ENCODE measurements around the gene WDFY4. TPM values are rescaled to one million over a fixed set of nuclear protein-coding genes. Genes with fewer than 3 reads are reported as not detected.

The WDFY4 gene
- total and polyA plus RNA-seq, 2 of the 4 experiments (the other 2 are of a cell fraction), result not detected

GRCh38 chr10:48820699-48821098, 136.0 kb downstream of the WDFY4 start:
- intact Hi-C loops (cut with micrococcal nuclease), result no loop called here
- Histone ChIP-seq H2BK5ac (ENCODE audit: low read depth, low read length, poor library complexity, severe bottlenecking) (no peak overlapping the region), H3K27me3 (ENCODE audit: control insufficient read depth, insufficient read depth, low read length) (peaks cover 3% of the 10 kb centered on the region; the same call in 1 of the 2 replicates), H3K4me2 (ENCODE audit: low read depth, low read length) (no peak overlapping the region), H2BK120ac (ENCODE audit: low read depth, low read length) (no peak overlapping the region), H3K4ac (ENCODE audit: low read depth, low read length) (no peak overlapping the region), H2AK5ac (ENCODE audit: low read depth, low read length) (no peak overlapping the region), H3K4me3 (ENCODE audit: insufficient read depth, low read depth, low read length) (no peak overlapping the region), H2BK15ac (ENCODE audit: low read depth, low read length) (no peak overlapping the region), H2AFZ (replicated peaks; ENCODE audit: low read length, poor library complexity) (no peak overlapping the region), H4K8ac (ENCODE audit: low read depth in 2 of 2, low read length in 2 of 2) (no peak overlapping the region), H4K20me1 (ENCODE audit: insufficient read depth, low read length) (no peaks in the 10 kb centered on the region), H4K91ac (ENCODE audit: insufficient read depth, low read depth, low read length) (no peak overlapping the region), H2BK20ac (ENCODE audit: low read depth, low read length) (no peak overlapping the region), H3K14ac (replicated peaks; ENCODE audit: low read depth, low read length) (no peak overlapping the region), H2AK9ac (replicated peaks; ENCODE audit: low read depth, low read length, poor library complexity) (no peak overlapping the region), H3K23ac (ENCODE audit: low read depth, low read length) (no peak overlapping the region), H3K9me1 (ENCODE audit: insufficient read depth, low read length) (no peaks in the 10 kb centered on the region), H3K27ac (ENCODE audit: insufficient read depth, low read length) (no peak overlapping the region), H3K56ac (ENCODE audit: extremely low read depth, insufficient read depth, low read length) (no peak overlapping the region), H3K36me3 (ENCODE audit: control insufficient read depth, insufficient read depth, low read length) (no peaks in the 10 kb centered on the region), H3K18ac (ENCODE audit: low read depth, low read length) (no peak overlapping the region), H3K9me3 (ENCODE audit: control insufficient read depth, insufficient read depth, low read length) (no peaks in the 10 kb centered on the region), H4K5ac (ENCODE audit: low read depth, low read length) (no peak overlapping the region), H3K4me1 (ENCODE audit: control insufficient read depth, insufficient read depth, low read length) (no peaks in the 10 kb centered on the region), H3K9ac (ENCODE audit: low read depth, low read length) (no peak overlapping the region), H3K79me1 (ENCODE audit: low read depth in 1 of 2, low read length in 2 of 2) (no peaks in the 10 kb centered on the region)
- DNase-seq (no peak), ATAC-seq (ENCODE audit: low read depth) (no peak)
- CTCF ChIA-PET, result no interaction called here
- POLR2A ChIA-PET (ENCODE audit: unreplicated experiment), result no interaction called here
- dilution Hi-C loops (cut with HindIII; ENCODE audit: low sequenced_read_pairs, unreplicated experiment), result no loop called here
- in situ Hi-C loops (cut with MboI; ENCODE audit: low sequenced_read_pairs), result no loop called here
- TF ChIP-seq CTCF (conservative IDR thresholded peaks at IDR 0.05; ENCODE audit: low read depth, low read length) (no peak), BHLHE40 (IDR thresholded peaks at IDR 0.05; ENCODE audit: low read depth, low read length) (no peak), POLR2A (IDR thresholded peaks at IDR 0.05; ENCODE audit: low read depth, low read length) (no peak), ELK1 (IDR thresholded peaks at IDR 0.05; ENCODE audit: borderline replicate concordance, low read depth, low read length) (no peak), FOS (IDR thresholded peaks at IDR 0.05; ENCODE audit: low read depth, low read length) (no peak), CEBPB (IDR thresholded peaks at IDR 0.05; ENCODE audit: low read depth, low read length) (no peak), MAFK (IDR thresholded peaks at IDR 0.05; ENCODE audit: low read depth, low read length) (no peak), USF2 (IDR thresholded peaks at IDR 0.05; ENCODE audit: low read depth, low read length) (no peak), RFX5 (IDR thresholded peaks at IDR 0.05; ENCODE audit: low read depth, low read length) (no peak), SMC3 (IDR thresholded peaks at IDR 0.05; ENCODE audit: low read depth, low read length) (no peak), MXI1 (IDR thresholded peaks at IDR 0.05; ENCODE audit: borderline replicate concordance, low read depth, low read length) (no peak), RCOR1 (IDR thresholded peaks at IDR 0.05; ENCODE audit: insufficient replicate concordance, low read length) (no peak)
- no TSS peak for BruUV-seq (replicated peaks)
- 65% methylated on average over 5 of the region's 10 CpGs; no CpG with 5 or more reads in 1 of the 2 experiments for WGBS, 2 experiments (ENCODE audit: extremely low coverage in 2 of 2, insufficient read length in 1 of 2)

All from IMR-90 (cell line).